Activated CD8-positive, alpha-beta memory T cell treated with anti-CD3 and anti-CD28 coated beads for 1 hour (primary cell): Measurements from ENCODE around the gene ASIC2.

Experiments used
- DNase-seq, 2 donors: peaks; one replicate each; pipeline ENCODE4 v3.0.0-alpha.2; 2020; ENCODE audit warnings: low read depth in 1 of 2; ENCODE audit errors: extremely low read depth in 1 of 2

Gene ASIC2

DNA sequence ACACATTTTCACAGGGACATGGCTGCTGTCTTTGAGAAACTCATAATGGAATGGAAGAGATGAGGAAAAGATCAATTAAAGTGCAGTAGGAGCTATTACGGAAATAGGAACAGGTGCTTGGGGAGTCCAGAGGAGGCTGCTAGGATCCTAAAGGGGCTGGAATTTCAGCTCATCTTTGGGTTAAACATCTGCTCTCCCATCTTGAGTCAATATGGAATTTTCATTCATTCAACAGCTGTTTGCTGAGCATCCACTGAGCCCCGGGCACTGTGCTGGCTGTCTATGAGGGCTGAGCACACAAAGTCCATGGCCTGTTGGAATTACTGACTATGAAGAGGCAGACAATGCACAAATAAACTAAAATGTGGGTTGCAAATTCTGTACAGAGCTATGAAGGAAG is 47.9 kb downstream of the ASIC2 start:
- DNase-seq, result no peak

DNA sequence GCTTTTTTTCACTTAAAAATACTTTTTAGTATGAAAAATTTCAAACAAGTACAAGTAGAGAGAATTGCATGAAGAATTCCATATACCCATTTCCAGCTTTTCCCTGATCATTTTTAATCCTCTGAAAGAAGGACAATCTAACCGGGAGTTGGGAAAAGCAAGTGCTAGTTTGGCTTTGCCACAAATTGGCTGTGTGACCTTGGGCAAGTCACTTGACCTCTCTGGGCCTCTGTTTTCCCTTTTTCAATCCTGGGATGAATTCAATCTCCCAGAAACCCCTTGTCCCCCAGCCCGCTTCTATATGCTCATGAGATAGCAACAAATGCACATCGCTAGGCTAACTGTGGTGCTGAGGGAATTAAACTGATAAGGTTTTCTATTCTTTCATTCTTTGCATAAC is 49.4 kb downstream of the ASIC2 start:
- DNase-seq, result no peak

DNA sequence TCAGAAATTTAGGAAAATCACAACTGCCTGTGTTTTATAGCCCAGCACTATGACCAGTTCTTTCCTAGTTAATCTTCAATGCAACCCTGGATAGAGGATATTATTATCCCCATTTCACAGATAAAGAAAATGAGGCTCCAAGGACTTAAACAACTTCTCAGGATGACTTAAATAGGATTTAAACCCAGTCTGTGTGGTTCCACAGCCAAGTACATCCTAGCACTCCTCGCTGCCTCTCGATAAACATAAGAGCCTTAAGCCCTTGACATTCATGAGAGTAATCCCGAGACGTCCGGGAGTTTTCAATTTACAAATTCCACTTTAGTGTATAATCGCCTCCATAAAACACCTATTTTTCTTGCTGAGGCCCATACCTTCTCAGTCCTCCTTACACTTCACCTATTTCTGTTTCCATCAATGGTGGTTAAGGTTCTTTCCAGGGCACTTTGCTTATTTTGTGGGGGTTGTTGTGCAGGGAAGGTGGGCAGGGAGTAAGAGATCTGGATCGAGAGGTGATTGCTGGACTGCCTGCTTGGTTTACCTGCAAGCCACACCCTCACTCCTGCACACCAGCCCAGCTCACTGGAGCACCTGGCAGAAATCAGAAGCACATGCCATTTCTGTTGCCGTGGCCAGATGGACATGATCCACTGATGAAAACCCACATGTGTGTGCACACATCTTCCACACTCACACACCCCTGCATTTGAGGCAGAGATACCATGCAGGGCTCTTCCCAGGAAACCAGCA is 50.5 kb downstream of the ASIC2 start:
- no peak for DNase-seq

DNA sequence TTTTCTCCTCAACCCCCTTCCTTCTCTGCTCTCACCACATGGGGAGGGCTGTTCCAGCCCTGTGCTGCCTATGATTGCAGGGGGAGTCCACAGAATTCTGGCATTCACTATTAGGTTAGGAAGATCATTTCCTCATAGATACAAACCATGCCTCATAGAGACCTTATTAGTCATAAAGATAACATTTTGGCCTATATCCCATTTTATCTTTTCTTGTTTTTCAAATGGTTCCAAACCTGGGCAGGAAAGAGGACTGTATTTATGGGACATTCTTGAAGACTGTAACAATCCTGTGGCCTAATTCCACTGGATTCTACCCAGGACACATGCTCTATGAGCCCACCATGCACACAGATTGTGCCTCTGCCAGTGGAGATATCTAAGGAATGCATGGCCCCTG is 51.7 kb downstream of the ASIC2 start:
- no peak for DNase-seq

DNA sequence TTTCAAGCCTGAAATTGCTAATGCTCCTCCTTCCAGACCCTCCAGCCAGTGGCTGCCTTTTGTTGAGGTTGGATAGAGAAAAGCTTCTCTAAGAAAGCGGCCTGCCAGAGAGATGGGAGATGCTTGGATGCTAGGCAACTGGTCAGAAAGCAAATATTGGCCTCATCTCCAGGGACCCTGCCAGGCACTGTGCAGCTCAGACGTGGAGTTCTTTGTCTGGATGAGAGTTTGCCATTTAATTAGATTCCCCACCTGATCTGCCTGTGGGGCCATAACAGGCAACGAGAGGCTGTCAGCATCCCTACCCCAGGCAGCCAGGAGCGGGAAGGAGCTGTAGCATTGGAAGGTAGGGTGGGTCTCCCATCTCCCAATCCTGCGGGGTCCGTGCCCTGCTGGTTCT is 52.7 kb downstream of the ASIC2 start:
- DNase-seq, result no peak

DNA sequence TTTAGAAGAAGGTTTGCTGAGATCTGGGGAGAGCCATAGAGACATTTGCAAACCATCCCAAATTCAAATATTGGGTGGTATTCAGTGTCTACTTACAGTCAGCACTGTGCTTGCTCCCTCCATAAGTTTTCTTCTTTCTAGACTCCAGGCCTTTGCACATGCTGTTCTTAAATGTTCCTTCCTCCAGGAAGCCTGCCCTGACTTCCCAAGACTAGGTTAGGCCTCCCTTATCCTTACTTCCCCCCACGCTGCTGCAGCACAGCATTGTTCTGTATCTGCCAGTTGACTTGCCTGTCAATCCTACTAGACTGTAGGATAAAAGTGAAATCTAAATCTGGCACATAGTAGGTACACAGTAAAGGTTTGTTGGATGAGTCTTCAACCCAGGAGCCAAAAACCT is 53.4 kb downstream of the ASIC2 start:
- no peak for DNase-seq

DNA sequence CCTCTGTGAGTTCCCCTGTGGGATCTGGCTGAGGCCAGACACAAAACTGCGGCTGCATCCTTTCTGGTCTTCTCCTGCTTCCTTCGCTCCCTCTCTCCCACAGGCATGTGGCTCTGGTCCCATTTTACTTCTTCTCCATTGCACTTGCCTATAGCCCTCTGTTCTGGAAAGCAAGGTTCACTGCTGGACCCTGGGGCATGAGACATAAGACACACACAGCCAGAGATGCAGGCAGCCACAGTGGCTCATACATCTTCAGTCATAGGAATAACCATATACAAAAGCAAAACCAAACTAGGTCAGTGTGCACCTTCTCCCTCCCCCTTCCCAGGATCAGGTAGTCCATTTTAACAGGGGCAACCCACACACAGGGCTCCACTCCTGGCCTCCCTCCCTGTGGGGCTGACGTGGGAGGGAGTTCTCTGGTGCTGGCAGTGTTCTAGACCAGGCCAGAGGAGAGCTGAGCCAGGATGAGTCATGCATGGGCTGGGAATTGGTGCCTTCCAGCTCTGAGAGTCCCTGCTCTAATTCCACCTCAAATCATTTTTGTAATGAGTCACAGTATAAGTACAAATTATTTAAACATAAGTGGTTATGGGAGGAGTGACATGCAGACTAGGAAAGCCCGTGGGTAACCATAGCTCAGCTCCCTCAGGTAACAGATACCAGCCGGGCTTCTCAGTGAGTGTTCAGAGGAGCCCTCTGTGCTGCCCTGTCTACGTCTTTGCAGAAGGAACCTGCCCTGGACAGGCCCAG is 58.0 kb downstream of the ASIC2 start:
- DNase-seq, result no peak

DNA sequence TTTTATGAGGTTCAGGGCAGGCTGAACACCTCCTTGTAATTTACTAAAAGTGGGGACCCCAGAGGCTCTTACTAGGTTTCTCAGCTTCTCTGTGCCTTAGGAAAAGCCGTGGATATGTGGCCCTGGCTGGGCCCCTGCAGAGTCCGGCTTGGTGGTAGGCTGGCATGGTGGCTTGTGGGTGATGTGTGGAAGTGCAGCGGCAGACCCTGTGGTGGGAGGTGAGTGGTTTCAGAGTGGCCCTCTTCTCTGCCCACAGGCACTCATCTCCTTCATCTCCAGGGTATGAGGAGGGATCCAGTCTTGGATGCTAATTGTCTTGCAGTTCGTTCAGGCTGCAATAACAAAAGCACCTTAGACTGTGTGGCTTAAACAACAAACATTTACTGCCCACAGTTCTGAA is 58.9 kb downstream of the ASIC2 start:
- DNase-seq, result no peak

DNA sequence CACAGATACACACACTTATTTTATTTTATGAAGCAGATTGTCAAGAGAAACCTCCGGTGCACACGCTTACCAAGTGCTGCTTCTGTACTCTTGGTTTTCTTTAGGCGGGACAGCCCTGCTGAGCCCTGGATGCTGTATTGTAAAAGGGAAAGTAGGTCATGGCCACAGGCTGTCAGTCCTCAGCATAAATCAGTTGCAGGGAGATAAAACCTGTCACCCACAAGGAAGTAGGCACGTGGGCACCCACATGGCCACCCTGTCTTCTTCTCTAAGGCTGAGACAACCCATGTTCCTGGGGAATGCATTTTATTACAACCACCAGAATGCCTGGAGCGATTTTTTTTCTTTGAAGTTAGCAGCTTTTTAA is 59.3 kb downstream of the ASIC2 start:
- no peak for DNase-seq

DNA sequence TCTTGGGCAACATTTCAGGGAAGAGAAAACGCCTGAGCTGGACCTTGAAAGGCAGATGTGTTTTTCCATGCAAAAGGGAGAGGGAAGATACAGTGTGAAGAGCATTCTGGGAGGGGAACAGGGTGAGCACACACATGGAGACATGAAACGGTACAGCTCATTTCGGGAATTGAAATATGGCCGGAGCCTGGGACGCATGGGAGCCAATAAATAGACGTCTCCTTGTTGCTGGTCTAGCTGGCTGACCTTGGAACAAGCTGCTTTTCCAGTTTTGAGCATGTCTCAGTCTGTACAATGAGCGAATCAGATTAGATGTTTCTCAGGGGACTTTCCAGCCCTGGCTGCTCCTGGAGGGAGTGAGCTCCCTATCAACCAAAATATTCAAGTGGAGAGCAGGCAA is 63.6 kb downstream of the ASIC2 start:
- no peak for DNase-seq

DNA sequence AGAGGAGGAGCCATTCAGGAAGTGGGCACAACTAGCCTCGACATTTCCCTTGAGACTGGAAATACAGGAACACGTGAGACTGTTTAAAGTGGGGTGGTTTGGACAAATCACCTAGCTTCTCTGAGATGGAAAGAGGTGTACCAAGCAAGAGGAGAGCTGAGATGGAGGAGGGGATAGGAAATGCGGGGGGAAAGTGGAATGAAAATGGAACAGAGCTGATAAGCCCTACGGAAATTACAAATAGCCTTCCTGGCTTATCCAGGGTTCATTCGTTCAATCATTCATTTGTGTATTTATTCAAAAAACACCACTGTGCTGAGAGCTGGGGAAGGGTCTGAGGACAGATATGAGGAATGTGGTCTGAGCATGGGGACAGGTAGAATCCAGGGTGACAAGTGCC is 64.1 kb downstream of the ASIC2 start:
- no peak for DNase-seq

DNA sequence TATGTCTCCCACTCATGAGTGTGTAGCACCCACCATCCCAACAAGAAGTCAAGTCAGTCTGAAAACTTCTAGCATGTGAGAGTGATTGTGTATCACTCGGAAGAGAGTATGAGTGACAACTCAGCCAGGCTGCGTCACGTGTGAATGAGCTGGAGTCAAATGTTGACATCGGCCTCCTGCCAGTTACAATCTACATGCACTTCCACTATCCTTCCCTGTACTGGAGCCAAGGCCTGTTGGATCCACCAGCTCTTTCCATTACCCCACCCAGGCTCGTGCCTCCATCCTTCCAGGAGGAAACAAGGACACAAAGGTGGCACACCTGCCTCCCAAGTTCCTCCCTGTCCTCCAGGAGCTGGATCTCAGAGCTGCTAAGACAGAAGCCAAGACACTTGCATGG is 64.5 kb downstream of the ASIC2 start:
- DNase-seq, result no peak

DNA sequence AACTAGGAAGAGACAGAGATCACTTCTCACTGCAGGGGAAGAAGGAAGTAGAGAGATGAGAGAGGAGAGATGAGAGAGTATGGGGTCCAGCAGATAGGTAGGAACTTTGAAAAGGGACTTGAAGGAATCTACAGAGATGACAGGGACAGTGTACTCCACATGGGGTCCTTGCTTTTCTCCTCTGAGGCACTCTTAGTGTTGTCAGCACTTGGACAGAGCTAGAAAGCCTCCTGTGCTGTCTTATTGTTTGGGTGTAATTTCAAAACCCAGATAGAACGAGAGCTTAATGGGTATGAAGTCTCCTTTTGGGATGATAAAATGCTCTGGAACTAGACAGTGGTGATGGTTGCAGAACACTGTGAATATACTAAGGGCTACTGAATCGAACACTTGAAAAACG is 65.2 kb downstream of the ASIC2 start:
- no peak for DNase-seq

DNA sequence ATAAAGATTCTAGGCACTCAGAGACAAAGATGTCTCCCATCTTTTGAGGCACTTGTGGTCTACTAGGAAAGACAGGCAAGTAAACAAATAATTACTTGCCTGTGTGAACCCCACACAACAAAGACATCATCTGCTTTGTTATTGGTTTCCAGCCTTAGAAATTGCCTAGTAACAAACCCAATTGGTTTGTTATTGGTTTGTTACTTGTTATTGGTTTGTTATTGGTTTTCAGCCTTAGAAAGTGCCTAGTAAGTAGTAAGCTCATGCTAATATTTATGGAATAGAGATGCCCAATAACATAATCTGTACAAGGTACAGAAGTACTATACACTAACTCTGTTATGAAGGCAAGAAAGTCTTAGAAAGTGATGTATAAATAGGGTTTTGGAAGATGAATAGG is 67.1 kb downstream of the ASIC2 start:
- DNase-seq, result no peak

DNA sequence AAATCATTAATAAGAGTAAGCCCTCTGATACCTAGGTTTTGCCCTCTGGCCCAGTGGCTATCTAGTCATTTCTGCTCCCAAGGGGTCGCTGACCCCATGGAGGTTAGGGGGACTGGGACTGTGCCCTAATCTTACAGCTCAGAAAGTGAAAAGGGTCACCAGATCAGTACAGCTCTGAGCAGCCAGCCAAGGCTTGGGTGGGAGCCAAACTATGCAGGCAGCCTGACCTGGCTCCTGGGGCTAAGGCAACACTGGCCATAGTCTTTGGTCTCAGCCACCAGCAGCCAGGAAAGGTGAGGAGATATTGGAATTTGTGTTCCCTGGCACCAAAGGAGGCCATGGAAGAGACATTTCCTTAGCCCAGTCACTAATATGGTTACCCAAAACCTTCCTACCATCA is 67.6 kb downstream of the ASIC2 start:
- DNase-seq, result no peak

DNA sequence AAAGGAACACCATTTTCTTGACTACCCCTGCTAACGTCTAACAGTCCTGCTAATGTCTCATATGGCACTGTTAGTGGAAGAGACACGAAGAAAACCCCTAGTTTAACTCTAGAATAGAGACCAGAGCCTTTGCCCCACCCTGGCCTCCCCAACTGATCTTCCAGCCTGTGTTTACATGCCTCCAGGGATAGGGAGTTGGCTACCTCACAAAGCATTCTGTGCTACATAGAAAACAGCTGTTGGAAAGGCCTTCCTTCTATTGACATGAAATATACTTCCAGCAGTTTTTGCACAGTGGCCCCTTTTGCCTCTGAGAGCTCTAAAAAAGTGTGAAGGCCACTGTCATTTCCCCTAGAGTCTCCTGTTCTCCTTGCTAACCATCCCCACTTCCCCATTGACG is 73.1 kb downstream of the ASIC2 start:
- no peak for DNase-seq

DNA sequence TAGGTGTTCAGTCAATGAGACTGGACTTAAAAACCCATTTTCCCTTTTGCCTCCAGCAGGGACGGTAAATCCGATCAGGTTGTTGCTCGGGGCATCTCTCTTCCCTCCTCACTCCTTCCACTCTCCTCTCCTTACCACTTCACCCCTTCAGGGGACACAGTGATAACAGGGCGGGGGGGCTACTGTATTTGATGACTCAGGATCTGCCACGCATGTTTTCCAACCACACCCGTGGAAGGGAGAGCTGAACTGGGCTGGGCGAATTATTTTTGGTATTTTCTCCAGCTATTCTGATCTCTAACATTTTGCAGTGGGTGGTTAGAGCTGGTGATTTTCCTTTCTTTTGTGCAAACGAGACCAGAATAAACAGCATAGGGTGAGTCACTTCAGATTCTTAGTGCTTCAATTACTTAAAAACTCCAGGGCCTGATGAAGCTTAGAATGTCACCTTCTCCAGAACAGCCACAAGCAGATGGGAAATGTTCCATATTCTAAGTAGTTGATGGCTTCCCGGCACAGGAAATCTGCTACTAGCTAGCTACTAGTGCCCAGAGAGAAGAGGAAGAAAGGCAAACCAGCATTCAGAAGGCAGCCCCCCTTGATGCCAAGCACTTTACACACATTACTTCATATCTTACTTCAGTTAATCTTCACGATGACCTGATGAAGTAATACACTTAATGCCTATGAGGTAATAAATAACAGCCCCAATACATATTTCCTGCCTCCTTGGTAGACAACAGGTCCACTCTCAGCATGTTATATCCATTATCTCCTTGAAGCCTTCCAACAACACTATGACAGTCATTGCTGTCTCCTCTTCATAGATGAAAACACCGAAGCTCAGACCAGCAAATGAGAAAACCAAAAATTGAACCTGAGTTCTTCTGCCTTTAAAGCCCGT is 74.1 kb downstream of the ASIC2 start:
- no peak for DNase-seq

DNA sequence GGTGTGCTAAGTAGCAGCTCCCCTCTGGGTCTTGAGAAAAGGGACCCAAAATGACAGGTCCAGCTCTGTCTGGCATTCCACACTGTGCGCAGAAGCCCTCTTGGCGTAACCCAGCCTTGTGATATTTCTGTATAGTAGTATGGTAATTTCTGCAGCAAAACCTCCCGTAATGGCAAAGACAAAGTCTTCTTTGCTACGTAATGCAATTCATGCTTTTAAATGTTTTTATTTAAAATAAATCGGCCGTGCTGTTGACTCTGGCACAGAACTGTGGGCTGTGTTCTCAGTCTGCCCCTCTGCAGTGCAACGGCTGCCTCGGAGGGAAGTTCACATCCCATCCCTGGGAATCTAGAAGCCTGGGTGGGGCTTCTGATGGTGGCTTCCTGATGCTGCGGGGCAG is 75.2 kb downstream of the ASIC2 start:
- DNase-seq, result no peak

DNA sequence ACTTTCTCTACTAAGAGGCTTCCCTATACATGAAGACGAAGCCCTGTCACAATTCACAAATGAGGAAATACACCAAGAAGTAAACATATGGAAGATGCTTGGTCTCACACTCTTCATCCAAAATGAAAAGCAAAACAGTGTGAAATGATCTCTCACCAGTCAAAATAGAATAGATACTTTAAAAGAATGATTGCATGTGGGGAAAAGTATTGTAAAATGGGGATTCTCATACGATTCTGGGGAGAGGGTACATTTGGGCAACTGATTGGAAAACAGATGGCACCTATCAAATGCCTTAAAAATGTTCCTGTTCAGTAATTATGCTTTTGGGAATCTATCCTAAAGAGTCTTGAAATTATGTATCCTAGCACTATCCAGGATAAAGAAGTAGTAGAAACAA is 78.1 kb downstream of the ASIC2 start:
- DNase-seq, result no peak

DNA sequence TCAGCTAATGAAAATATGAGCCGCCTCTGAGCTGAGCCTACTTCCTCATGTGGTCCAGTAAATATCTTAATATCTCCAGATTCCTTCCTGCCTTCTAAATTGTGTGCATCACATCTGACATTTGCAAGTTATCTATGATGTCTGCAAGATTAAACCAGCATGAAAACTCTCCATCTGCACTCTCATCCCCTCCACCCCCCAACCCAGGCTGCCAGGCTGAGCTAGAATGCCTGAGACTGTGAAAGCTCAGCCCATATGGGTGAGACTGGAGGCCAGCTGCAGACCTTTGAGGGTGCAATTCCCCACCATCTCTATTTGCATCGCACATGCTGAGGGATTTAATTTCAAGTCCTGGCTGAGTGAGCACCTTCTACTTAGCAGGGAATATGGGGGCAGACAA is 82.8 kb downstream of the ASIC2 start:
- no peak for DNase-seq

DNA sequence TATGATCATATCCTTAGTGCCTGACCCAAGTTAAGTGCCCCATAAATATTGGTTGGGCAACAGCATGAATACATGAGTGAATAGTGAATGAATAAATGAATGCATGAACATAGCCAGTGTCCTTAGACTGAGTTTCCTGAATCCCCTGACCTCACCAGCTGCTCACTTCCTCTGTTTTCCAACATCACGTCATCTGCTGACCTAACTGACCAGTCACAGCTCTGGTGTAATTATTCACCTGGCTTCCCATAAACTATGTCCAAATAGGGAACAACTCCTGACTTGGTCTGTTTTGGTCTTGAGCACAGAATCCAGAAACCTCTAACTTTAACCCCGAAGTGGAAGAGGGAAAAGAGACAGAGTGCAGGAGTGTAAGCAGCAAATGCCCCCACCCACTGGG is 83.4 kb downstream of the ASIC2 start:
- DNase-seq, result no peak

DNA sequence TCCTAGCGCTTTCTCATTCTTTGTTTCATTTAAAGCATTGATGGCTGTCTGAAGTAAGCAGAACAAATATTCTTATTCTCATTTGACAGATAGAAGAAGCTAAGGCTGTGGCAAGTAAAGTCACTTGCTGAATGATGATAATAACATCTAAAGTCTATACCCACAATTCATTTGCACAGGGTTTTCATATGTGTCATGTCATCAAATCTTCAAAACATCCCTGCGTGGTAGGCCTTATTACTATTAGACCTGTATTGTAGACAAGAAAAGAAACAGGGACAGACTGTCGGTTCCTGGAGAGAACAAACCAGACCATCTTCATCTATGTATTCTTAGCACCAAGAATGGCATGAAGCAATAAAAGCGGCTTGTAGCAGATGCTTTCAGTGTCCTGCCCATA is 85.9 kb downstream of the ASIC2 start:
- DNase-seq, result no peak
